Measurements from ENCODE around the gene ZNF428. TPM values are rescaled to one million over a fixed set of nuclear protein-coding genes. Genes with fewer than 3 reads are reported as not detected.

The ZNF428 gene
- total and polyA plus RNA-seq, 2 experiments from 2014 or later = 21.1 to 23.9 TPM

- Histone ChIP-seq H3K4me1 (ENCODE audit: insufficient read depth) (no peaks in the 10 kb centered on the region; the same call in 1 of the 2 replicates), H3K4me2 (no peak overlapping the region), H2AFZ (no peak overlapping the region), H4K20me1 (replicated peaks; ENCODE audit: insufficient read depth) (no peaks in the 10 kb centered on the region; the same call in 1 of the 2 replicates), H3K9me2 (ENCODE audit: insufficient read depth) (no peaks in the 10 kb centered on the region), H3F3A (replicated peaks; ENCODE audit: low read depth) (0 out of 2 replicates have a peak, but pooled peaks cover 2% of the 10 kb centered on the region), H3K79me2 (replicated peaks; ENCODE audit: insufficient read depth) (no peaks in the 10 kb centered on the region), H3K36me3 (ENCODE audit: insufficient read depth) (no peaks in the 10 kb centered on the region; the same call in none of the 2 replicates), H3K27ac (ENCODE audit: low read depth) (no peak overlapping the region), H3K4me3 (no peak overlapping the region), H3K27me3 (ENCODE audit: insufficient read depth) (no peaks in the 10 kb centered on the region)
- Mint-ChIP-seq H3K27ac (no peak overlapping the region), H3K27me3 (ENCODE audit: insufficient read depth, low read depth, poor library complexity) (peaks cover 9% of the 10 kb centered on the region), H3K4me3 (no peak overlapping the region), H3K4me1 (no peaks in the 10 kb centered on the region), H3K36me3 (ENCODE audit: low read depth) (peaks cover 74% of the 10 kb centered on the region), H3K9me3 (peaks cover 10% of the 10 kb centered on the region)
- ATAC-seq (peak; percentile 38; the same call in 2 of the 3 replicates), DNase-seq (ENCODE audit: low spot score) (no peak)
- TF ChIP-seq JUNB (IDR thresholded peaks at IDR 0.05; ENCODE audit: unreplicated experiment) = no peak
- no peak for TF ChIP-seq STAT1 (IDR thresholded peaks at IDR 0.05; ENCODE audit: unreplicated experiment)
- TF ChIP-seq EZH2phosphoT487 (IDR thresholded peaks at IDR 0.05; ENCODE audit: unreplicated experiment) = no peak
- no peak for TF ChIP-seq ZNF114 (CRISPR knock-in tag; IDR thresholded peaks at IDR 0.05)
- TF ChIP-seq POLR2AphosphoS5 (IDR thresholded peaks at IDR 0.05; ENCODE audit: low read depth) = no peak
- no peak for TF ChIP-seq CREB1 (CRISPR knock-in tag; IDR thresholded peaks at IDR 0.05; ENCODE audit: low read depth)
- no peak for TF ChIP-seq REST (IDR thresholded peaks at IDR 0.05; ENCODE audit: unreplicated experiment)
- no peak for TF ChIP-seq NANOG (IDR thresholded peaks at IDR 0.05; ENCODE audit: borderline replicate concordance)
- no peak for TF ChIP-seq ZNF331 (CRISPR knock-in tag; IDR thresholded peaks at IDR 0.05; ENCODE audit: low read depth)
- no peak for TF ChIP-seq EZH2 (IDR thresholded peaks at IDR 0.05; ENCODE audit: low read depth, unreplicated experiment)
- TF ChIP-seq, protein P1, sequence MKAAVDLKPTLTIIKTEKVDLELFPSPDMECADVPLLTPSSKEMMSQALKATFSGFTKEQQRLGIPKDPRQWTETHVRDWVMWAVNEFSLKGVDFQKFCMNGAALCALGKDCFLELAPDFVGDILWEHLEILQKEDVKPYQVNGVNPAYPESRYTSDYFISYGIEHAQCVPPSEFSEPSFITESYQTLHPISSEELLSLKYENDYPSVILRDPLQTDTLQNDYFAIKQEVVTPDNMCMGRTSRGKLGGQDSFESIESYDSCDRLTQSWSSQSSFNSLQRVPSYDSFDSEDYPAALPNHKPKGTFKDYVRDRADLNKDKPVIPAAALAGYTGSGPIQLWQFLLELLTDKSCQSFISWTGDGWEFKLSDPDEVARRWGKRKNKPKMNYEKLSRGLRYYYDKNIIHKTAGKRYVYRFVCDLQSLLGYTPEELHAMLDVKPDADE (IDR thresholded peaks at IDR 0.05) = no peak
- TF ChIP-seq, protein P2, sequence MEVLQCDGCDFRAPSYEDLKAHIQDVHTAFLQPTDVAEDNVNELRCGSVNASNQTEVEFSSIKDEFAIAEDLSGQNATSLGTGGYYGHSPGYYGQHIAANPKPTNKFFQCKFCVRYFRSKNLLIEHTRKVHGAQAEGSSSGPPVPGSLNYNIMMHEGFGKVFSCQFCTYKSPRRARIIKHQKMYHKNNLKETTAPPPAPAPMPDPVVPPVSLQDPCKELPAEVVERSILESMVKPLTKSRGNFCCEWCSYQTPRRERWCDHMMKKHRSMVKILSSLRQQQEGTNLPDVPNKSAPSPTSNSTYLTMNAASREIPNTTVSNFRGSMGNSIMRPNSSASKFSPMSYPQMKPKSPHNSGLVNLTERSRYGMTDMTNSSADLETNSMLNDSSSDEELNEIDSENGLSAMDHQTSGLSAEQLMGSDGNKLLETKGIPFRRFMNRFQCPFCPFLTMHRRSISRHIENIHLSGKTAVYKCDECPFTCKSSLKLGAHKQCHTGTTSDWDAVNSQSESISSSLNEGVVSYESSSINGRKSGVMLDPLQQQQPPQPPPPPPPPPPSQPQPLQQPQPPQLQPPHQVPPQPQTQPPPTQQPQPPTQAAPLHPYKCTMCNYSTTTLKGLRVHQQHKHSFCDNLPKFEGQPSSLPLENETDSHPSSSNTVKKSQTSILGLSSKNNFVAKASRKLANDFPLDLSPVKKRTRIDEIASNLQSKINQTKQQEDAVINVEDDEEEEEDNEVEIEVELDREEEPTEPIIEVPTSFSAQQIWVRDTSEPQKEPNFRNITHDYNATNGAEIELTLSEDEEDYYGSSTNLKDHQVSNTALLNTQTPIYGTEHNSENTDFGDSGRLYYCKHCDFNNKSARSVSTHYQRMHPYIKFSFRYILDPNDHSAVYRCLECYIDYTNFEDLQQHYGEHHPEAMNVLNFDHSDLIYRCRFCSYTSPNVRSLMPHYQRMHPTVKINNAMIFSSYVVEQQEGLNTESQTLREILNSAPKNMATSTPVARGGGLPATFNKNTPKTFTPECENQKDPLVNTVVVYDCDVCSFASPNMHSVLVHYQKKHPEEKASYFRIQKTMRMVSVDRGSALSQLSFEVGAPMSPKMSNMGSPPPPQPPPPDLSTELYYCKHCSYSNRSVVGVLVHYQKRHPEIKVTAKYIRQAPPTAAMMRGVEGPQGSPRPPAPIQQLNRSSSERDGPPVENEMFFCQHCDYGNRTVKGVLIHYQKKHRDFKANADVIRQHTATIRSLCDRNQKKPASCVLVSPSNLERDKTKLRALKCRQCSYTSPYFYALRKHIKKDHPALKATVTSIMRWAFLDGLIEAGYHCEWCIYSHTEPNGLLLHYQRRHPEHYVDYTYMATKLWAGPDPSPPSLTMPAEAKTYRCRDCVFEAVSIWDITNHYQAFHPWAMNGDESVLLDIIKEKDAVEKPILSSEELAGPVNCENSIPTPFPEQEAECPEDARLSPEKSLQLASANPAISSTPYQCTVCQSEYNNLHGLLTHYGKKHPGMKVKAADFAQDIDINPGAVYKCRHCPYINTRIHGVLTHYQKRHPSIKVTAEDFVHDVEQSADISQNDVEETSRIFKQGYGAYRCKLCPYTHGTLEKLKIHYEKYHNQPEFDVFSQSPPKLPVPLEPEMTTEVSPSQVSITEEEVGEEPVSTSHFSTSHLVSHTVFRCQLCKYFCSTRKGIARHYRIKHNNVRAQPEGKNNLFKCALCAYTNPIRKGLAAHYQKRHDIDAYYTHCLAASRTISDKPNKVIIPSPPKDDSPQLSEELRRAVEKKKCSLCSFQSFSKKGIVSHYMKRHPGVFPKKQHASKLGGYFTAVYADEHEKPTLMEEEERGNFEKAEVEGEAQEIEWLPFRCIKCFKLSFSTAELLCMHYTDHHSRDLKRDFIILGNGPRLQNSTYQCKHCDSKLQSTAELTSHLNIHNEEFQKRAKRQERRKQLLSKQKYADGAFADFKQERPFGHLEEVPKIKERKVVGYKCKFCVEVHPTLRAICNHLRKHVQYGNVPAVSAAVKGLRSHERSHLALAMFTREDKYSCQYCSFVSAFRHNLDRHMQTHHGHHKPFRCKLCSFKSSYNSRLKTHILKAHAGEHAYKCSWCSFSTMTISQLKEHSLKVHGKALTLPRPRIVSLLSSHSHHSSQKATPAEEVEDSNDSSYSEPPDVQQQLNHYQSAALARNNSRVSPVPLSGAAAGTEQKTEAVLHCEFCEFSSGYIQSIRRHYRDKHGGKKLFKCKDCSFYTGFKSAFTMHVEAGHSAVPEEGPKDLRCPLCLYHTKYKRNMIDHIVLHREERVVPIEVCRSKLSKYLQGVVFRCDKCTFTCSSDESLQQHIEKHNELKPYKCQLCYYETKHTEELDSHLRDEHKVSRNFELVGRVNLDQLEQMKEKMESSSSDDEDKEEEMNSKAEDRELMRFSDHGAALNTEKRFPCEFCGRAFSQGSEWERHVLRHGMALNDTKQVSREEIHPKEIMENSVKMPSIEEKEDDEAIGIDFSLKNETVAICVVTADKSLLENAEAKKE (CRISPR knock-in tag; IDR thresholded peaks at IDR 0.05) = no peak
- TF ChIP-seq, protein P3, sequence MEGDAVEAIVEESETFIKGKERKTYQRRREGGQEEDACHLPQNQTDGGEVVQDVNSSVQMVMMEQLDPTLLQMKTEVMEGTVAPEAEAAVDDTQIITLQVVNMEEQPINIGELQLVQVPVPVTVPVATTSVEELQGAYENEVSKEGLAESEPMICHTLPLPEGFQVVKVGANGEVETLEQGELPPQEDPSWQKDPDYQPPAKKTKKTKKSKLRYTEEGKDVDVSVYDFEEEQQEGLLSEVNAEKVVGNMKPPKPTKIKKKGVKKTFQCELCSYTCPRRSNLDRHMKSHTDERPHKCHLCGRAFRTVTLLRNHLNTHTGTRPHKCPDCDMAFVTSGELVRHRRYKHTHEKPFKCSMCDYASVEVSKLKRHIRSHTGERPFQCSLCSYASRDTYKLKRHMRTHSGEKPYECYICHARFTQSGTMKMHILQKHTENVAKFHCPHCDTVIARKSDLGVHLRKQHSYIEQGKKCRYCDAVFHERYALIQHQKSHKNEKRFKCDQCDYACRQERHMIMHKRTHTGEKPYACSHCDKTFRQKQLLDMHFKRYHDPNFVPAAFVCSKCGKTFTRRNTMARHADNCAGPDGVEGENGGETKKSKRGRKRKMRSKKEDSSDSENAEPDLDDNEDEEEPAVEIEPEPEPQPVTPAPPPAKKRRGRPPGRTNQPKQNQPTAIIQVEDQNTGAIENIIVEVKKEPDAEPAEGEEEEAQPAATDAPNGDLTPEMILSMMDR (conservative IDR thresholded peaks at IDR 0.05; ENCODE audit: low read depth in 2 of 2) = no peak
Observed at GRCh38 chr19:43652546-43652874, 33.1 kb upstream of the ZNF428 start.
